OCI-LY7 (cell line): ENCODE data around the gene ZSCAN31. TPM values are rescaled to one million over a fixed set of nuclear protein-coding genes. Genes with fewer than 3 reads are reported as not detected.

Source experiments
- BruUV-seq: library from RNA; stranded (reverse); fragments of 400-500 nt; replicated peaks from 2 replicates; lab custom pipeline; 2021; lab: Mats Ljungman, UMichigan
- CTCF ChIA-PET: fragments of 300-600 bp; sonication (Branson Sonifier 250); formaldehyde crosslinking; loops from one replicate; lab custom pipeline; 2022; ENCODE audit warnings: antibody characterized with exemption; ENCODE audit not compliant: unreplicated experiment; lab: Charles Lee
- POLR2A ChIA-PET: fragments of 300-600 bp; sonication (Branson Sonifier 250); formaldehyde crosslinking; loops from one replicate; lab custom pipeline; 2022; ENCODE audit warnings: antibody characterized with exemption; lab: Charles Lee
- DNase-seq: peaks from one replicate; pipeline ENCODE4 v3.0.0-alpha.2; 2015; ENCODE audit warnings: low spot score
- H2AFZ ChIP-seq: fragments of 200-600 bp; sonication (generic), shearing (Covaris generic); 2 replicates; pipeline ENCODE4 v1.6.1; 2014; ENCODE audit warnings: mild to moderate bottlenecking, antibody characterized with exemption, low read length, moderate library complexity
- H3K27ac ChIP-seq: fragments of 200-600 bp; sonication (generic); 2 replicates; pipeline ENCODE4 v1.5.1; 2014; ENCODE audit warnings: mixed run types, low read depth, mild to moderate bottlenecking, moderate library complexity, low read length, inconsistent platforms; ENCODE audit not compliant: poor library complexity, severe bottlenecking
- H3K36me3 ChIP-seq: fragments of 200-600 bp; sonication (generic); 2 replicates; pipeline ENCODE4 v1.6.1; 2014; ENCODE audit warnings: mild to moderate bottlenecking, antibody characterized with exemption, low read length, moderate library complexity, mixed read lengths; ENCODE audit not compliant: insufficient read depth
- H3K4me1 ChIP-seq: fragments of 200-600 bp; sonication (generic); 2 replicates; pipeline ENCODE4 v1.5.1; 2014; ENCODE audit warnings: mild to moderate bottlenecking, low read length; ENCODE audit not compliant: insufficient read depth, poor library complexity, severe bottlenecking
- H3K4me2 ChIP-seq: fragments of 200-600 bp; sonication (generic); 2 replicates; pipeline ENCODE4 v1.6.1; 2014; ENCODE audit warnings: mild to moderate bottlenecking, low read length
- H3K4me3 ChIP-seq: fragments of 200-600 bp; sonication (generic); 2 replicates; pipeline ENCODE4 v1.5.1; 2014; ENCODE audit warnings: mild to moderate bottlenecking, low read depth, low read length; ENCODE audit not compliant: poor library complexity, severe bottlenecking
- H3K79me2 ChIP-seq: fragments of 200-600 bp; sonication (generic); 2 replicates; pipeline ENCODE4 v1.6.1; 2016; ENCODE audit warnings: low read depth, mild to moderate bottlenecking, low read length, moderate library complexity, mixed read lengths; ENCODE audit not compliant: insufficient read depth
- H3K9me2 ChIP-seq: fragments of 200-600 bp; sonication (generic); 2 replicates; pipeline ENCODE4 v1.6.1; 2016; ENCODE audit warnings: mild to moderate bottlenecking, low read length, mixed read lengths; ENCODE audit not compliant: insufficient read depth
- H3K9me3 ChIP-seq: fragments of 200-600 bp; sonication (generic); 2 replicates; pipeline ENCODE4 v1.6.1; 2014; ENCODE audit warnings: mild to moderate bottlenecking, mixed run types, low read length, mixed read lengths
- H4K20me1 ChIP-seq: fragments of 200-600 bp; sonication (generic); 2 replicates; pipeline ENCODE4 v1.6.1; 2014; ENCODE audit warnings: mild to moderate bottlenecking, antibody characterized with exemption, low read length, moderate library complexity, mixed read lengths; ENCODE audit not compliant: insufficient read depth
- EZH2phosphoT487 ChIP-seq: fragments of 200-600 bp; sonication (generic); IDR thresholded peaks from 2 replicates; pipeline ENCODE4 v1.6.1; 2018; ENCODE audit warnings: low read depth, borderline replicate concordance, mild to moderate bottlenecking, mixed run types, antibody characterized with exemption, low read length, moderate library complexity, mixed read lengths
- intact Hi-C: fragments of 100-400 bp; cut with micrococcal nuclease; formaldehyde crosslinking; loops from one replicate; pipeline ENCODE4 v1.10.0; 2022; ENCODE audit not compliant: unreplicated experiment
- total RNA-seq, 2 experiments: library from RNA; depleted of rRNA in 1 of 2; stranded (reverse); fragments of >200 nt in 1 of 2; shearing (Covaris generic) in 1 of 2; gene quantifications; 2 replicates each; pipeline ENCODE4 v1.2.3, GENCODE V29; 2014 to 2022
- TF ChIP-seq, protein P1 (sequence below): fragments of 200-600 bp; sonication (generic); conservative IDR thresholded peaks from 2 replicates; pipeline ENCODE4 v1.5.1; 2014; ENCODE audit warnings: mild to moderate bottlenecking, antibody characterized with exemption, low read length, moderate library complexity, mixed read lengths

The ZSCAN31 gene
- total RNA-seq, 2 experiments from 2014 or later = not detected

DNA sequence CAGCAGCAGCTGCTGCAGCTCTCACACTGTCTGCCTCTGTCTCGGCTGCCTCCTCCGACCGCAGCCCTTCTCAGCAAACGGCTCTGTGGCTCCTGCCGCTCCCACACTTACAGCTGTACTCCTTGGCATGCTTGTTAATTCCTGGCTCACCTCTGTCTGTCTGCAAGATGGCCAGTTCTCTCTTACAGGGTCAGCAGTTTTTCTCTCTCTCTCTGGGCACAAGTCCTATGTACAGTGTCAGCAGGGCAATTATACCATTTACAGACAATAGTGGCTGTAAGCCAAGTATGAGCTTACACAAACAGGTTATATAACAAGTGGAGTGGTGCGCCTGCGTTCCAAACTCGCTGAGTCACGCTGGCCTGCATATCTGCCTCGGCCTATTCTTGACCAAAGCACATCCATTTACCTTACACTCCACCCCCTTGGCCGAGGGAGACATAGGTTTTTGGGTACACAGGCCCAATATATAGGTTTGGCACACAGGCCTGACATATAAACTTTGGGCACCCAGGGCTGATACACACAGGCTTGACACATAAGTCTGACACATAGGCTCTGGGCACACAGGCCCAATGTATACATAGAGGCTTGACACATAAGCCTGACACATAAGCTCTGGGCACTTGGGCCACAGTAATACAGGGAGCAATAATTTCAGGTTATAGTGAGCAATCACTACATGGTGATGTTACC lies 18.2 kb upstream of the ZSCAN31 start:
- TF ChIP-seq EZH2phosphoT487 = no peak
- TF ChIP-seq, protein P1, sequence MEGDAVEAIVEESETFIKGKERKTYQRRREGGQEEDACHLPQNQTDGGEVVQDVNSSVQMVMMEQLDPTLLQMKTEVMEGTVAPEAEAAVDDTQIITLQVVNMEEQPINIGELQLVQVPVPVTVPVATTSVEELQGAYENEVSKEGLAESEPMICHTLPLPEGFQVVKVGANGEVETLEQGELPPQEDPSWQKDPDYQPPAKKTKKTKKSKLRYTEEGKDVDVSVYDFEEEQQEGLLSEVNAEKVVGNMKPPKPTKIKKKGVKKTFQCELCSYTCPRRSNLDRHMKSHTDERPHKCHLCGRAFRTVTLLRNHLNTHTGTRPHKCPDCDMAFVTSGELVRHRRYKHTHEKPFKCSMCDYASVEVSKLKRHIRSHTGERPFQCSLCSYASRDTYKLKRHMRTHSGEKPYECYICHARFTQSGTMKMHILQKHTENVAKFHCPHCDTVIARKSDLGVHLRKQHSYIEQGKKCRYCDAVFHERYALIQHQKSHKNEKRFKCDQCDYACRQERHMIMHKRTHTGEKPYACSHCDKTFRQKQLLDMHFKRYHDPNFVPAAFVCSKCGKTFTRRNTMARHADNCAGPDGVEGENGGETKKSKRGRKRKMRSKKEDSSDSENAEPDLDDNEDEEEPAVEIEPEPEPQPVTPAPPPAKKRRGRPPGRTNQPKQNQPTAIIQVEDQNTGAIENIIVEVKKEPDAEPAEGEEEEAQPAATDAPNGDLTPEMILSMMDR = no peak
- Histone ChIP-seq H3K4me1 (peaks cover 12% of the 10 kb centered on the region), H4K20me1 (no peaks in the 10 kb centered on the region), H3K27ac (no peak overlapping the region), H3K36me3 (peaks cover 23% of the 10 kb centered on the region), H3K4me2 (no peak overlapping the region), H3K9me3 (peaks cover 35% of the 10 kb centered on the region), H3K4me3 (no peak overlapping the region), H3K9me2 (no peaks in the 10 kb centered on the region), H3K79me2 (peaks cover 10% of the 10 kb centered on the region; the same call in 1 of the 2 replicates), H2AFZ (no peak overlapping the region)
- BruUV-seq = no TSS peak
- ChIA-PET POLR2A (no interaction called here), CTCF (no interaction called here)
- intact Hi-C loops = loop anchor here (5.0 kb wide), 2 partner anchors 102 to 452 kb away; partner anchors contain the start of gene ZKSCAN4
- peak; percentile 64 for DNase-seq

DNA sequence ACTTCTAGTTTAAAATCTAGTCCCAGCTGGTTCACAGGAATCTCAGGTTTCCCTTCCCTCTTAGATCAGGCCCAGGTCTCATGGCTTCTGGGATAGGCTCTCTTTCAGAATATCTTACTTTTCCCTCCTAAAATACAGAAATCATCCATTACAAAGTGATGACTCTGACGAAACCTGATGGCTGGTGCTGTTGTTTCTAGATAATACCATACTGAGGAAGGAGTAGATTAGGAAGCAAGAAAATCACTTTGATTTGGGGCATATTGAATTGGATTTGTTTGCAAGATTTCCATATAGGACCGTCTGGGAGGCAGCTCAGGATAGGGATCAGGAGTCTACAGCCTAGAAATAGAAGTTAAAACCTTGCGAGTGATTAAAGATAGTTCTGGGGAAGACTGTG lies 17.4 kb upstream of the ZSCAN31 start:
- no peaks in the 10 kb centered on the region for H4K20me1 ChIP-seq
- no peak overlapping the region for H2AFZ ChIP-seq
- no peak for TF ChIP-seq EZH2phosphoT487
- TF ChIP-seq, protein P1 = no peak
- DNase-seq = no peak
- H3K4me3 ChIP-seq = no peak overlapping the region
- H3K4me1 ChIP-seq = peaks cover 12% of the 10 kb centered on the region
- H3K27ac ChIP-seq = no peak overlapping the region
- H3K36me3 ChIP-seq = peaks cover 23% of the 10 kb centered on the region
- H3K9me3 ChIP-seq = peaks cover 35% of the 10 kb centered on the region
- intact Hi-C loops = loop anchor here (5.0 kb wide), 2 partner anchors 101 to 451 kb away; partner anchors contain the start of gene ZKSCAN4
- H3K9me2 ChIP-seq = no peaks in the 10 kb centered on the region; the same call in 1 of the 2 replicates
- H3K79me2 ChIP-seq = peaks cover 10% of the 10 kb centered on the region; the same call in 1 of the 2 replicates
- BruUV-seq = no TSS peak
- CTCF ChIA-PET = no interaction called here
- POLR2A ChIA-PET = interaction anchor here (0.6 kb wide), 1 partner anchor 488 kb away, joined by 4 read pairs; no protein-coding TSS in a partner anchor
- no peak overlapping the region for H3K4me2 ChIP-seq
